Adipocyte (in vitro differentiated cells): ENCODE measurements around the gene ME3.
A peak's percentile ranks its signal among the peaks of the same experiment; 100 is the strongest.

Experiments
- DNase-seq: peaks from one replicate; pipeline ENCODE4 v3.0.0-alpha.2; 2015; ENCODE audit warnings: low read depth
- H3K27me3 ChIP-seq: replicated peaks from 2 replicates; pipeline ENCODE4 v1.7.0; 2013; ENCODE audit warnings: mild to moderate bottlenecking, low read length, moderate library complexity; ENCODE audit not compliant: control insufficient read depth, insufficient read depth
- H3K36me3 ChIP-seq: 2 replicates; pipeline ENCODE4 v1.7.0; 2013; ENCODE audit warnings: low read length, mild to moderate bottlenecking, moderate library complexity; ENCODE audit not compliant: control insufficient read depth, insufficient read depth, severe bottlenecking
- H3K4me1 ChIP-seq: 2 replicates; pipeline ENCODE4 v1.7.0; 2013; ENCODE audit warnings: mild to moderate bottlenecking, low read length, moderate library complexity; ENCODE audit not compliant: control insufficient read depth, insufficient read depth
- H3K4me3 ChIP-seq: 2 replicates; pipeline ENCODE4 v1.7.0; 2013; ENCODE audit warnings: mild to moderate bottlenecking, low read length, moderate library complexity
- H3K9ac ChIP-seq: 2 replicates; pipeline ENCODE4 v1.7.0; 2013; ENCODE audit warnings: mild to moderate bottlenecking, low read length, moderate library complexity
- H3K9me3 ChIP-seq: 2 replicates; pipeline ENCODE4 v1.7.0; 2013; ENCODE audit warnings: mild to moderate bottlenecking, low read length, moderate library complexity; ENCODE audit not compliant: control insufficient read depth

Gene ME3

DNA sequence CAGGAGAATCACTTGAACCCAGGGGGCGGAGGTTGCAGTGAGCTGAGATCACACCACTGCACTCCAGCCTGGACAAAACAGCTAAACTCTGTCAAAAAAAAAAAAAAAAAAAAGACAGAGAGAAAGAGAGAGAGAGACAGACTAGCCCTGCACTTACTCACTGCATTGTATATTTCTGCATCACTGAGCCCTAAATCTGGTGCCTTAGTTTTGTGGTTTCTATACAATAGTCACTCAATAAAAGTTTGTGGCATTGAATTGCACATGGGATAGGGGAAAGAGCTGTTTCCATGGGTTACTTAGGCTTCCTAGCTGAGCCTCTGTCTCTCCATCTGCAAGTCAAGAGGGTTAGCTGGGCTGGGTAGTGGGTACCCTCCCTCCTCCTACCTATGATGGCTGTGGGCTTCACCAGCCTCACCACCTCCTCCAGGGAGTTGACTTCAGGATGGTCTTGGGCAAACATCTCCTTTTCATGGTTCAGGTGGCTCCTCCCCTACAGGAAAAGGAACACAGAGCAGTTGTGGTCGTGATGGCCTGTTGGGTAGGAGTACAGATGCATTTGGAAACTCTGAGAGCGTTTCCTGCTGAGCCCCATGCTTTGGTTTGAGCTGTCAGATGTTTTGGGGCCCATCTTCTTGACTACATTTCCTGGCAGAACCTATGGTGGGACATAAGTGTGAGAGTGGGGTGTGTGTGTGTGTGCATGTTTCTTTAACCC lies 224.5 kb downstream of the ME3 start:
- H3K4me3 ChIP-seq: no peak overlapping the region
- DNase-seq: no peak
- no peak overlapping the region for H3K9ac ChIP-seq
- peaks cover 33% of the 10 kb centered on the region for H3K36me3 ChIP-seq
- no peaks in the 10 kb centered on the region for H3K9me3 ChIP-seq
- H3K4me1 ChIP-seq: peaks cover 6% of the 10 kb centered on the region
- H3K27me3 ChIP-seq: no peaks in the 10 kb centered on the region

DNA sequence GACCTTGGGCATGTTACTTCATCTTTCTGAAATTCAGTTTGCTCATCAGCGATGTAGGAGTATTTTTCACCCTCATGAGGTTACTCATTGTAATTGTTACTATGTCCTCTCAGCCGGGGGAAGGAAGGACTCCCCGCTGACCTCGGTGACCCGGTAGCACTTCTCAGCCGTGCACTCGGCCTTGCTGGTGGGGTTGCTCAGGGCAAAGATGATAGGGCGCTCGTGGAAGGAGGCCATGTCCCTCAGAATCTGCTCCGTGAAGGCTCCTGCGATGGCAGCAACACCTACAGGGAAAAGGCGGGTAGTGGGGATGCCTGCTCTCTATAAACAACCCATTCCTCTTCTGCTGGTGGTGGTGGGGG lies 225.5 kb downstream of the ME3 start:
- H3K4me1 ChIP-seq: peaks cover 16% of the 10 kb centered on the region

DNA sequence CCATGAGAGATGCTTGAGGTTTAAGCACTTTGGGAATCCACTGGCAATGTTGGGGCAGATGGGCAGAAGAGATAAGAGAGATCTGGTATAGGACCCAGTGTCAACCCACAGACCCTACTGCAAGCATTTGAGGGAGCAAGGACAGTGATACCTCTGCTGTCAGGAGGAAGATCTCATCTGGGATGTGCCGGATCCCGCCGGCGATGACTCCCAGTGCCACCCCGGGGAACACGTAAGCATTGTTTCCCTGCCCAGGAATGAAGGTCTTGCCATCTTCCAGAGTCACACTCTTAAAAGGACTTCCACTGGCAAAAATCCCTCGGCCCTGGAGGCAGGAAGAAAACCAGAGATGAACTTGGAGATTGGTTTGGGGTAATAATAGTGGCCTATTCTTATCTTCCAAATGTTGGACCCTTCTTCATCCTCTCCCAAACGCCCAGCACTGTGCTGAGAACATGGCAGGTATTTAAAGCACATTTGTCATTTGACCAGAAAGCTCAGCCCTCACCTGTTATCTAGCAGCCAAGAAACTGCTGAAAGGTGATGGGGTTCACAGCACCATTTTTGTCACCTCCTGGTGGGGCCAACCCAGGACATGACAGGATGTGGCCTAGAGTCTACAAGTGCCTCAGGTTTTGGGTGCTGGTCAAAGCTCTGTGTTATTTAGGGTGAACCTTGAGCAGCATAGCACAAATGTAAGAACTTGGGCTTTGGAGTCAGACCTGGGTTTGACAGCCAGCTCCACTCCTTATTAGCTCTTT lies 226.1 kb downstream of the ME3 start:
- no peak overlapping the region for H3K4me3 ChIP-seq
- peaks cover 21% of the 10 kb centered on the region for H3K4me1 ChIP-seq
- no peak overlapping the region for H3K9ac ChIP-seq
- no peak for DNase-seq
- no peaks in the 10 kb centered on the region for H3K9me3 ChIP-seq
- peaks cover 33% of the 10 kb centered on the region for H3K36me3 ChIP-seq
- H3K27me3 ChIP-seq: no peaks in the 10 kb centered on the region

More for the DNA sequence above, 225.5 kb downstream of the ME3 start:
- Histone ChIP-seq H3K27me3 (no peaks in the 10 kb centered on the region), H3K9ac (no peak overlapping the region), H3K36me3 (peaks cover 33% of the 10 kb centered on the region), H3K9me3 (no peaks in the 10 kb centered on the region), H3K4me3 (no peak overlapping the region)
- no peak for DNase-seq

DNA sequence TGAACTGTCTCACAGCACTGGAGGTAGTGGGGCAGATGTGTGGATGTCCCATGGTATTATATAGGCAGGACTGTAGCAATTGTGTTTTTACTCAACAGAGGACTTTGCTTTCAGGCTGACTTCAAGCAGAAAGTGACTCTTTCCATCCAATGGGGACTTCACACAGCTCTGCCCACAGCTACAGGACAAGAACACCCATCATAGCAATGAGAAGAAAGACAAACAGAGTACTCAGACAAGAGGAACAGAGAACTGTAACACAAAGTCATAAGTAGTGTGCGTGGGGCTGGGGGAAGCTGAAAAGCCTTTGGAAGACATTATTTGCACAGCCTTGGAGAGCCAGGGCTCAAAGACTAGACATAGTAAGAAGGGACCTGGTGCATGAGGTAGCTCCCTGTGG lies 227.4 kb downstream of the ME3 start:
- no peaks in the 10 kb centered on the region for H3K9me3 ChIP-seq
- H3K4me3 ChIP-seq: no peak overlapping the region
- no peaks in the 10 kb centered on the region for H3K27me3 ChIP-seq
- H3K4me1 ChIP-seq: peaks cover 33% of the 10 kb centered on the region
- peaks cover 33% of the 10 kb centered on the region for H3K36me3 ChIP-seq
- no peak overlapping the region for H3K9ac ChIP-seq
- DNase-seq: no peak

DNA sequence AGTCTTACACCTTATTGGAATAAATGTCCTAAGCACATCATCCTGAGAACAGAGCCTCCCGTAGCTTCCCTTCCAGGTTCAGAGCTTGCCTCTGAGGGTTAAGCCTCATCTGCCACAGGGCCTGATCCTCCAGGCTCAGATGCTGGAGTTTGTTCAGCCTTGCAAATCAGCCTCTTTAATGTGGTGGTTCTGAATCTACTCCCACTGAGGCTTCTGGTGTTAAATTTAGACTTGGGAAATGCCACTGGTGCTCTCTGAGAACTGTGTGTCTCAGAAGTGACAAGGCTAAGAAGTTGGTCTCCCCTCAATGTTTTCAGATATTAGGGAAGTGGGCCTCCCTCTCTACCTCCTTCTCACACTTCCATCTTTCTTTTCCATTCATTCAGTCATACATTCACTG lies 229.0 kb downstream of the ME3 start:
- H3K36me3 ChIP-seq: peaks cover 33% of the 10 kb centered on the region

DNA sequence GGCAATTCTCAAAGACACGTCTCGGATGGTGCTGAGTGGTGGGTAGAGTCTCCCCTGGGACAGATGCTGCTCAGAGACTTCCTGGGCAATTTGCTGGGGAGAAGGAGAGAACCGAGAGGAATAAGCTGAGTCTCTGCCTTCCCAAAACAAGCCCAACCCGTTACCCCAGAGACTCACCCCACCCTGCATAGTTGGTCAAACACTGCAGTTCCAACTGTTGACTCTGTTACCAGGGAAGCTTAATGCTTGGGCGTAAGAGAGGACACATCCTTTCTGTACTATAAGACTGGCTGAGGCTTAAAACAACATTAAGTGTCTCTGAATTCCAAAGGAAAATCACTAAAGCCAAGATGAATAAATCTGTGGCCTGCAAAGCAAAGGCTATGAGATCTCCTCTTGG lies 229.6 kb downstream of the ME3 start:
- H3K36me3 ChIP-seq: peaks cover 33% of the 10 kb centered on the region
- H3K4me3 ChIP-seq: peak overlapping the region; percentile 5
- peak overlapping the region; percentile 23 for H3K9ac ChIP-seq
- no peaks in the 10 kb centered on the region for H3K9me3 ChIP-seq
- no peaks in the 10 kb centered on the region for H3K27me3 ChIP-seq
- peaks cover 42% of the 10 kb centered on the region for H3K4me1 ChIP-seq
- DNase-seq: no peak

More for the DNA sequence above, 229.0 kb downstream of the ME3 start:
- H3K9ac ChIP-seq: no peak overlapping the region
- H3K4me3 ChIP-seq: no peak overlapping the region
- H3K9me3 ChIP-seq: no peaks in the 10 kb centered on the region
- DNase-seq: no peak
- peaks cover 42% of the 10 kb centered on the region for H3K4me1 ChIP-seq
- no peaks in the 10 kb centered on the region for H3K27me3 ChIP-seq

DNA sequence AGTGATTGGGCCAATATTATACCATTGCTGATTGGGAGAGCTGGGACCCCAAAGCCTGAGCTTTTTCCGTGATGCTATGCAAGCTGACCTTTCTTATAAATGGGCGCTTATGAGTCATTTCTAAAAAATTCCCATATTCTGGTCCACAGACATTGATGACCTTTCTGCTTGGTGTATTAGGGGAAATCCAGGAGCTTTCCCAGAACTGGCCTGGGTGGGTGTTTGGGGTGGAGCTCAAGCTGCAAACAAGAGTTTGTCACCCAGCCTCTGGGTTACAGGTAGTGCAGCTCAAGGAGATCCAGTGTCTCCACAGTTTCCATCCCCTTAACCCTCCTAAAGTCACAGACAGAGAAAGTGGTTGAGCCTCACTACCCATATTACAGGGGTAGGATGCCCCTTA lies 230.0 kb downstream of the ME3 start:
- no peaks in the 10 kb centered on the region for H3K27me3 ChIP-seq
- peak overlapping the region; percentile 74 for H3K9ac ChIP-seq
- DNase-seq: no peak
- no peaks in the 10 kb centered on the region for H3K9me3 ChIP-seq
- H3K4me3 ChIP-seq: peak overlapping the region; percentile 5
- peaks cover 33% of the 10 kb centered on the region for H3K36me3 ChIP-seq
- H3K4me1 ChIP-seq: peaks cover 42% of the 10 kb centered on the region

DNA sequence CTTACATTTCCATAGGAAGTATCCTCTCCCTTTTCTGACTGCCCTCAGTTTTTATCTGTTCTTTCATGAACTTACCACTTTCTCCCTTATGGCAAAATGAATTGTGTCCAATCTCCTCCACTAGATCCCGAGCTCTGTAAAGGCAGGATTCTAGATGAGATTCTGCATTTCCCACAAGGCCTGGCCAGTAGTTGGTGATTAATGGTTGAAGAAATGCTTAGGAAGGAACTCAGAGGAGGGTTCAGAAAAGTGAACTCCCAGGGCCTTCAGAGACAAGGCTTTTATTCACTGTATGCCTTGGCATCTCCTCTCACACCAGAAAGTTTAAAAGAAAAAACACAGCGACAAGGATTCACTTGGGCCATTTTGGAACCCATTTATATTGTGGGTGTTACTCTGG lies 231.6 kb downstream of the ME3 start:
- peaks cover 19% of the 10 kb centered on the region for H3K36me3 ChIP-seq

DNA sequence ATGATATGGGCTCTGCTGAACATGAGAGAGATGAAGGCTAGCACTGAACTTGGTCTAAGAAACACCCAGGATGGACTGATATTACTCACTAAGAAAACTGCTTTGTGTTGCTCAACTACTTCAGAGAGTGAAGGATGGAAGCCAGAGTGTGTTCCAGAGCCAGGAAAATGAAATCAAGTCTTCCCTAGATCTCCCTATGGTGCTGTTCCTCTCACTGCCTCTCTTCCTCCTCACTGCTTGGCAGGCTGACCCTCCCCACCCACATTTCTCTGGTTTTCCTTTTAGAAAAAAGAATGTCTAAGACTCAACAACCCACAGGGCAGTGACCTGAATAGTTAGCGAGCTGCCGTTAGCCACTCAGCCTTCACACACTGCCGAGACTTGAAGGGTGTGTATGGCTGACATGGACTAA lies 232.1 kb downstream of the ME3 start:
- Histone ChIP-seq H3K9me3 (no peaks in the 10 kb centered on the region), H3K4me1 (peaks cover 42% of the 10 kb centered on the region), H3K36me3 (peaks cover 19% of the 10 kb centered on the region), H3K4me3 (peak overlapping the region; percentile 25), H3K9ac (peak overlapping the region; percentile 74), H3K27me3 (no peaks in the 10 kb centered on the region)
- peak; percentile 78 for DNase-seq

More for the DNA sequence above, 231.6 kb downstream of the ME3 start:
- no peaks in the 10 kb centered on the region for H3K27me3 ChIP-seq
- H3K9ac ChIP-seq: peak overlapping the region; percentile 74
- no peak for DNase-seq
- H3K9me3 ChIP-seq: no peaks in the 10 kb centered on the region
- H3K4me1 ChIP-seq: peaks cover 42% of the 10 kb centered on the region
- peak overlapping the region; percentile 25 for H3K4me3 ChIP-seq

DNA sequence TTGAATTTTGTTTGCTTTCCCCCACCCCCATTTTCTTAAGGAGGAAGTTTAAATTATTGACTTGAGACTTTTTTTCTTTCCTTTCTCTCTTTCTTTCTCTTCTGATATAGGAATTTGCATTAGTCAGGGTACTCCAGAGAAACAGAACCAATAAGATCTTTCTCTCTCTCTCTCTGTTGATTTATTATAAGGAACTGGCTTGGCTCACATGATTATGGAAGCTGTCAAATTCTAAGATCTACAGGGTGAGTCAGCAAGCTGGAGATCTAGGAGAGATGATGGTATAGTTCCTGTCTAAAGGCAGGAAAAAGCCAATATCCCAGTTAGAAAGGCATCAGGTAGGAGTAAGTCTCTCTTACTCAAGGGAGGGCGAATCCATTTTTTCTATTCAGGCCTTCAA lies 233.7 kb downstream of the ME3 start:
- Histone ChIP-seq H3K27me3 (no peaks in the 10 kb centered on the region), H3K9me3 (no peaks in the 10 kb centered on the region), H3K4me1 (peaks cover 42% of the 10 kb centered on the region), H3K9ac (no peak overlapping the region), H3K36me3 (peaks cover 5% of the 10 kb centered on the region), H3K4me3 (no peak overlapping the region)
- DNase-seq: no peak

DNA sequence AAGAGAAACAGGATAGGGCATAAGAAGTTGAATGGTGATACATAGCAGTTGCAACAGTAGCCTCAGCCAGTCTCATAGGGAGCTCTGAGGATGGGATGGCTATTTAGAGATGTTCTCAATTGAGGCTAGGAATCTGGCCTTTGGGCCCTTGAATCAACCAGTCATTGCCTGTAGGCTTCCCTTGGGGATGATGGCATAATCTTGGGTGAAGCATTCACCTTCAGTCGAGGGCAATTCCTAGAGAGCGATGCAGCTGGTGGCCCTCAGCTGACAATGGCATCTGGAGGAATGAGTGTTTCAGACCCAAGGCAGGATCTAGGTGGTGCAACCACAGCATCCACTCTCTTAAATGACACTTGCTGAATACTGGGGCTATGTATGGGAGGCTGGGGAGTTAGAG lies 236.7 kb downstream of the ME3 start:
- no peak overlapping the region for H3K9ac ChIP-seq
- no peaks in the 10 kb centered on the region for H3K27me3 ChIP-seq
- peaks cover 10% of the 10 kb centered on the region for H3K36me3 ChIP-seq
- no peaks in the 10 kb centered on the region for H3K9me3 ChIP-seq
- no peak overlapping the region for H3K4me3 ChIP-seq
- DNase-seq: no peak
- peaks cover 14% of the 10 kb centered on the region for H3K4me1 ChIP-seq
